ACC112 (cell line): ENCODE results near the gene CFAP77.

Source experiments
- H2AFZ ChIP-seq: fragments of 200-600 bp; sonication (generic); one replicate; pipeline ENCODE4 v1.6.0; 2017; ENCODE audit warnings: antibody characterized with exemption, low read length; ENCODE audit not compliant: unreplicated experiment
- H3K27ac ChIP-seq: fragments of 200-600 bp; sonication (generic); 2 replicates; pipeline ENCODE4 v1.5.1; 2014; ENCODE audit warnings: low read depth, mild to moderate bottlenecking, antibody characterized with exemption, low read length, moderate library complexity
- H3K27me3 ChIP-seq: fragments of 200-600 bp; sonication (generic); 2 replicates; pipeline ENCODE4 v1.6.1; 2014; ENCODE audit warnings: mild to moderate bottlenecking, antibody characterized with exemption, low read length, moderate library complexity, mixed read lengths; ENCODE audit not compliant: insufficient read depth
- H3K36me3 ChIP-seq: fragments of 200-600 bp; sonication (generic); 2 replicates; pipeline ENCODE4 v1.6.1; 2016; ENCODE audit warnings: mild to moderate bottlenecking, antibody characterized with exemption, low read length, moderate library complexity, mixed read lengths; ENCODE audit not compliant: insufficient read depth
- H3K4me1 ChIP-seq: fragments of 200-600 bp; sonication (generic); one replicate; pipeline ENCODE4 v1.6.1; 2016; ENCODE audit warnings: low read length, mixed read lengths; ENCODE audit not compliant: insufficient read depth, unreplicated experiment, control insufficient read depth
- H3K4me3 ChIP-seq: fragments of 200-600 bp; sonication (generic); 2 replicates; pipeline ENCODE4 v1.5.1; 2014; ENCODE audit warnings: mild to moderate bottlenecking, low read depth, low read length
- H3K79me2 ChIP-seq: fragments of 200-600 bp; sonication (generic); one replicate; pipeline ENCODE4 v1.6.0; 2016; ENCODE audit warnings: low read length; ENCODE audit not compliant: control insufficient read depth, unreplicated experiment, insufficient read depth

Gene CFAP77

DNA sequence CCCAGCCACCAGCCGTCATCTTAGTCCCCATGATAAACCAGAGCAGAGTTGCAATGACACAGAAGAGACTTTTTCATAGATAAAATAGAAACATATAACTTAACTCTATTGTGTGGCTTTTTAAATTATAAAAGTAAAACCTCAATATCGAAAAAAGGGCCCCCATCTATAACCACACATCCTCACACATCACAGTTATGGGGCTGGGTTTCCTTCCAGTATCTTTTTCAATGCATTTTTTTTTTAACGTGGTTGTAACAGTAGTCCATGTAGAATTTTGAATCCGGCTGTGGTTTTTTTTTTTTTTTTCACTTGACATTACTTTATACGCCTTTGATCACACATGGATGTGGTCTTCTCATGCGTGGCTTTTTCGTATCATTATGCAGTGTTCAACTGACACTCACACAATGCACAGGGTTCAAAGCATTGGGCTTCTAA is 77.4 kb downstream of the CFAP77 start:
- H3K27ac ChIP-seq, result no peak overlapping the region
- no peaks in the 10 kb centered on the region for H3K79me2 ChIP-seq
- H3K4me3 ChIP-seq, result no peak overlapping the region
- H3K36me3 ChIP-seq, result no peaks in the 10 kb centered on the region
- no peak overlapping the region for H2AFZ ChIP-seq
- H3K4me1 ChIP-seq, result no peaks in the 10 kb centered on the region
- H3K27me3 ChIP-seq, result peaks cover 88% of the 10 kb centered on the region

DNA sequence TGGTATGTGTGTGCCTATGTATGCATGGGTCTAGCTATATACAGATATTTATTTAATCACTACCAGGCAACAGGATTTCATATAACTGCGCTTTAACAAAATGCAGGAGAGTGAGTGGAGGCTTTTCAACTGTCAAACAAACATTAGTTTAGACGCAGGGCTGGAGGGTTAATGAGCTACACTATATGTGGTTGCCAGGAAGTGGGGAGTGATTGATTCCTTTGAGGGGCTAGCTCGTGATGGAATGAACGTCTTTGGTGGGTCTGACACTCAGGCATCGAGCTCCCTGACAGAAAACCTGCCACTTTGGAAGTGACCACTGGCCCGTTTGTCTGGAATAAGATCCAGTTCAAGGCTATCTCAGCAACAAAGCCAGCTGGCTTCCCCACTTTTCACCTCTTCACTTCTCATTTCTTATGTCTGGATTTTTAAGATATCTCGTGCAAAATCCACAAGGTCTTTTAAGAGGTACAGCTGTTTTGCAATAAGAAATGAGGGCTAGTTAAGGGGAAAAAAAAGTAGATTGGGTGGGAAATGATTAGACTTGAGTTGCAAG is 78.0 kb downstream of the CFAP77 start:
- Histone ChIP-seq H3K79me2 (no peaks in the 10 kb centered on the region), H3K4me1 (no peaks in the 10 kb centered on the region), H3K27me3 (peaks cover 93% of the 10 kb centered on the region), H3K27ac (no peak overlapping the region), H2AFZ (no peak overlapping the region), H3K4me3 (no peak overlapping the region), H3K36me3 (no peaks in the 10 kb centered on the region)

DNA sequence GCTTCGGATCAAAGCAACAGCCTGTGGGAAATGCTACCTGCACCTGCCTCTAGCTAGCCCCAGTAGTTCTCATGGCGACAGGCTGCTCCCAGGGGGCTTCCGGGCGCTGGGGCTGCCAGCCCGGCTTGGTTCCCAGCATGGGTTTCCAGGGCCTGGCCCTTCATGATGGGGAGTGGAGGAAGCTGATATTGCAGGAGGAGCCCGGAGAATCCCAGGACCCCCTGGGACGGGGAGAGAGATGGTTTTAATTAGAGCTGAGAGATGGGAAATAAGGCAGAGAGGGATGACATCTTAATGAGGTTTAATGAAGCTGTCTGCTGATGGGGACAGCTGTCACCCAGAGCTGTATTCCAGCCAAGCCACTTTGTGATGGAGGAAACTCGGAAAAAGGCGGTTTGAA is 78.6 kb downstream of the CFAP77 start:
- Histone ChIP-seq H3K4me1 (no peaks in the 10 kb centered on the region), H3K79me2 (no peaks in the 10 kb centered on the region), H3K36me3 (no peaks in the 10 kb centered on the region), H3K27me3 (peaks cover 94% of the 10 kb centered on the region), H3K27ac (no peak overlapping the region), H3K4me3 (no peak overlapping the region), H2AFZ (no peak overlapping the region)

DNA sequence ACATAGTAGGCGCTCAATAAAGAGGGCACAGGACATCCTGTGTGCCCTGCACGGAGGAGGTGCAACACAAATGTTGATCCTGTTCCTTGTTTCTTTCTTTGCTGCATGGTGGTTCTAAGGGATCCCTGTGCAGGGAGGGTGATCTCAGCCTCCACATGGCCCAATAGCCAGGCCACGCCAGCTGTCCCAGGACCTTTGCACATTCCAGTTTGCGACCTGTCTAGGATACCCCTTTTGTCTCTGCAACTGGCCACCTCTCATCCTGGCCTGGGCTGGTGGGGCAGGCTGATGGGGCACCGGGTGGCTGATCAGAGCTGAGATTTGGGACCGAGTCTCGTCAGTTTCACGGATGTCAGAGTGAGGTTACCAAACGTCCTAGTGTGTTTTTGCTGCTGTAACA is 79.5 kb downstream of the CFAP77 start:
- Histone ChIP-seq H3K79me2 (no peaks in the 10 kb centered on the region), H3K27ac (no peak overlapping the region), H3K4me1 (no peaks in the 10 kb centered on the region), H3K27me3 (peaks cover 94% of the 10 kb centered on the region), H3K4me3 (no peak overlapping the region), H2AFZ (no peak overlapping the region), H3K36me3 (no peaks in the 10 kb centered on the region)

DNA sequence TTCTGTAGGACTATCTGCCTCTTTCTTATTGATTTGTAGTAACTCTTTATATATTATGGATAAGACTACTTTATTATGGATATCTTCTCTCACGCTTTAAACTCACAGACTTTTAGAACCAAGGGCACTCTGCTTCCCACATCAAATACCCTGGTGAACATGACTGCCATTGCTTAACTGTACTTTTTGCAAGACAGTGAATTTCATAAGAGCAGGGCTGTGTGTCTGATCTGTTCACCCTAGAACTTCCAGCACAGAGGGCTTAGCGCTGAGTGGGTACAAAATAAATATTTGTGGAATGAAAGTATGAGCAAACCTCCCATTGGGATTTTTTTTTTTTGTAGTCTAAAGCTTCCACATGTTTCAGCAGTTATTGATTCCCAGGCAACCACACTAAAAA is 84.8 kb downstream of the CFAP77 start:
- no peaks in the 10 kb centered on the region for H3K79me2 ChIP-seq
- H3K4me3 ChIP-seq, result no peak overlapping the region
- H3K27ac ChIP-seq, result no peak overlapping the region
- H3K36me3 ChIP-seq, result no peaks in the 10 kb centered on the region
- H3K27me3 ChIP-seq, result peaks cover 89% of the 10 kb centered on the region
- no peaks in the 10 kb centered on the region for H3K4me1 ChIP-seq
- no peak overlapping the region for H2AFZ ChIP-seq

DNA sequence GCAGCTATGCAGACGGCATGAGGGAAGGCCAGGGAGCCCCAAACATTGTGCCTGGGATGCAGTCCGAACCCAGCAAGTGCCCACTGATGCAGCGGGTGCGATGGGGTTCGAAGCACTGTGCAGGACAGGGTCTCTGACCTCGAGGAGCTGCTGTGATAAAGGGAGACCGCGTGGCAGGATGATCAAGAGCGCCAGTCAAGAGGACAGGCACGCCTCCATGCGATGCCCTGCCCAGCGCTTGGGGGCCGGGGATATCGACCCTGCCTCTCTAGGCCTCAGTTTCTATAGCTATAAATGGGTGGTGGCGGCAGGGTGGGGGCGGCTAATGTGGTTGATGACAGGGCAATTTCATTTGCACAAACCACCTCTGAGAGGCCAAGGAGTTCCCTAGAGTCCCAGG is 87.7 kb downstream of the CFAP77 start:
- Histone ChIP-seq H3K79me2 (no peaks in the 10 kb centered on the region), H3K27me3 (peaks cover 75% of the 10 kb centered on the region), H3K36me3 (no peaks in the 10 kb centered on the region), H2AFZ (no peak overlapping the region), H3K4me3 (no peak overlapping the region), H3K4me1 (no peaks in the 10 kb centered on the region), H3K27ac (no peak overlapping the region)

DNA sequence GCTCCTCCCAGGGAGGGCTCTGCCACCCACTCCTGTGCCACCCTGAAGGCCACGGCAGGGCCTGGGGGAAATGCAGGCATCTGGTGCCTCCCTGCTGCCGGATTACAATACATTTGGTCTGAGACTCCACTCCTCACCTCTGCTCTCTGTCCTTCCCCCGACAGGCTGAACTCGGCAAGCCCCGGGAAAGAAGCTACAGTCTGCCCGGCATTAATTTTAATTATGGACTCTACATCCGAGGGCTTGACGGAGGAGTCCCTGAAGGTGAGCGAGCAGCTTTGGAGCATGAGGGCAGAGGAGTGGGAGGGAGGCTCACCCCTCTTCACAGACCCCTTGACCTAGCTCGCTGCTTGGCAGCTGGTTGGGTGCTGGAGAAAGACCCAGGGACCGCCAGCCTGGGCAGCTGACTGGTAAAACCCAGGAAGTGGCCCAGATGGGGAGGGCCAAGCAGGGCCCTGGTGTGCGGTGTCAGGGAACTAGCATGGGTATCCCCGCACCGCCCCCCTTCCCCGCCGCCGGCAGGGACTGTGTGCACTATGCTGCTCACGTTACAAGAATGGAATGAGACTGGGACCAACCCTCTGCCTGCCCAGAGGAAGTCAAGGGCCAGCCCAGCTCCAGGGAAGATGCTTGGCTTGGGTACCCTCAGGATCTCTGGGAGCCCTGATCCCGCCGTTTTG is 88.7 kb downstream of the CFAP77 start:
- no peaks in the 10 kb centered on the region for H3K79me2 ChIP-seq

DNA sequence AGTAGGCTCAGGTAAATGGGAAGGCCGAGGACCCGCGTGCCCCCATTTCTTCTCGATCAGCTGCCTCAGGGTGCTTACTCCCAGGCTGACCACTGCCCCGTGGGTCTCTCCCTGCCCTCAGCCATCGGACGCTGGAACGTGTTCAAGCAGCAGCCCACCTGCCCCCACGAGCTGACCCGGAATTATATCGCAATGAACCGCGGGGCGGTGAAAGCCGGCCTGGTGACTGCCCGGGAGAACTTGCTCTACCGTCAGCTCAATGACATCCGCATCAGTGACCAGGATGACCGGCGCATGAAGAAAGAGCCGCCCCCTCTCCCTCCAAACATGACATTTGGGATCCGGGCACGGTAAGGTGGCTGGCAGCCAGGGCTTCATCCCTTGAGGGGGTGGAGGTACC is 89.2 kb downstream of the CFAP77 start:
- H3K79me2 ChIP-seq, result no peaks in the 10 kb centered on the region
- H3K4me1 ChIP-seq, result no peaks in the 10 kb centered on the region
- no peak overlapping the region for H3K4me3 ChIP-seq
- H2AFZ ChIP-seq, result no peak overlapping the region
- no peaks in the 10 kb centered on the region for H3K36me3 ChIP-seq
- H3K27ac ChIP-seq, result no peak overlapping the region
- peaks cover 75% of the 10 kb centered on the region for H3K27me3 ChIP-seq

More for the DNA sequence above, 88.7 kb downstream of the CFAP77 start:
- peaks cover 74% of the 10 kb centered on the region for H3K27me3 ChIP-seq
- no peak overlapping the region for H3K4me3 ChIP-seq
- no peak overlapping the region for H3K27ac ChIP-seq
- no peak overlapping the region for H2AFZ ChIP-seq
- no peaks in the 10 kb centered on the region for H3K4me1 ChIP-seq
- H3K36me3 ChIP-seq, result no peaks in the 10 kb centered on the region

DNA sequence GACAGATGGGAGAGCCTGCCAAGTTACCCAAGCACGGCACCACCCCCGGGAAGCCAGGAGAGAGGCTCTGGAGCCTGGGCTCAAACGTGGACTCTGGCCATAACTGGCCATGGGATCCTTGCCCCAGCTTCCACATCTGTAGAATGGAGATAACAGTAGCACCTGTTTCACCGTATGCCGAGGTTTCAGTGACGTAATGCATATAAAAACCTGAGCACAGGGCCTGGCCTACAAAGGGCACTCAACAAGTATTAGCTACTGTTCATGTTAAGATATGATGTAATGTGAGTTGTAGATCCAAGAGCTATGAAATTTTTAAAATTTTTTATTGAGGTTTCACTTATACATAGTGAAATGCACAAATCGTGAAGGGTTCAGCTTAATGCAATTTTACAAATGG is 90.2 kb downstream of the CFAP77 start:
- Histone ChIP-seq H3K79me2 (no peaks in the 10 kb centered on the region), H3K27ac (no peak overlapping the region), H3K27me3 (peaks cover 75% of the 10 kb centered on the region), H3K4me3 (no peak overlapping the region), H3K36me3 (no peaks in the 10 kb centered on the region), H3K4me1 (no peaks in the 10 kb centered on the region), H2AFZ (no peak overlapping the region)

DNA sequence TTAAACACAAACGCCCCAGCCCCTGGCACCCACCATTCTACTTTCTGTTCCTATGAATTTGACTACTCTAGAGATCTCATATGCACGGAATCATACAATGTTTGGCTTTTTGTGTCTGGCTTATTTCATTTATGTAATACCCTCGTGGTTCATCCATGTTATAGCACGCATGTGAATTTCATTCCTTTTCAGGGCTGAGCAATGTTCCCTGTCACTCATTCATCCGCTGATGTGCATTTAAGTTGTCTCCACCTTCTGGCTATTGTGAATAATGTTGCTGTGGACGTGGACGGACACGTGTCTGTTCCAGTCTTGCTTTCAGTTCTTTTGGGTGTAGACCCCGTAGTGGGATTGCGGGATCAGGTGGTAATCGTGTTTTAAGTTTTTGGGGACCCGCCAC is 92.5 kb downstream of the CFAP77 start:
- H3K36me3 ChIP-seq, result no peaks in the 10 kb centered on the region
- no peaks in the 10 kb centered on the region for H3K79me2 ChIP-seq
- no peak overlapping the region for H2AFZ ChIP-seq
- no peak overlapping the region for H3K27ac ChIP-seq
- no peak overlapping the region for H3K4me3 ChIP-seq
- peaks cover 73% of the 10 kb centered on the region for H3K27me3 ChIP-seq
- H3K4me1 ChIP-seq, result no peaks in the 10 kb centered on the region

DNA sequence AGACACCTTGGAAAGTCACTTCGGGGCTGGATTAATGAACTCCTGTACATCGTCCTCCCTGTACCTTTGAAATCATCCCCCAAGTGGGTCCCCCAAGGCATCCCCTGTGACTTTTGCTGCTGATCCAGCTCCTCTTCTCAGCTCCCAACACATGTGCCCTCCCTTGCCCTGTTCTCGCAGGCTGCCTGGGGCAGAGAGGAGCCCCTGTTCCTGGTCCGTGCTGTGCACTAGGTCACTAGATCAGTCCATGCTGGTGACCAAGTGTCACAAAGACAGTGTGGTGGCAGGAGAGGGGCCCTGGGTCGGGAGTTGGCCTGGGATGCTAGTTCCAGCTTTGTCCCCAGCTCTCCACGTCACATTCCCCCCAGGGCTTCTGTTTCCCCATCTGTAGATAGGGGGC is 93.1 kb downstream of the CFAP77 start:
- no peak overlapping the region for H2AFZ ChIP-seq
- H3K4me1 ChIP-seq, result no peaks in the 10 kb centered on the region
- H3K36me3 ChIP-seq, result no peaks in the 10 kb centered on the region
- H3K27ac ChIP-seq, result no peak overlapping the region
- no peaks in the 10 kb centered on the region for H3K79me2 ChIP-seq
- H3K27me3 ChIP-seq, result peaks cover 67% of the 10 kb centered on the region
- no peak overlapping the region for H3K4me3 ChIP-seq
